ENCODE measurements around the gene TLX2.
A peak's percentile ranks its signal among the peaks of the same experiment; 100 is the strongest.
"Not testable (repeated sequence)": the region's sequence is repeated elsewhere in the genome, so short reads cannot be mapped to it uniquely, and the experiment has no call there.

The TLX2 gene

DNA sequence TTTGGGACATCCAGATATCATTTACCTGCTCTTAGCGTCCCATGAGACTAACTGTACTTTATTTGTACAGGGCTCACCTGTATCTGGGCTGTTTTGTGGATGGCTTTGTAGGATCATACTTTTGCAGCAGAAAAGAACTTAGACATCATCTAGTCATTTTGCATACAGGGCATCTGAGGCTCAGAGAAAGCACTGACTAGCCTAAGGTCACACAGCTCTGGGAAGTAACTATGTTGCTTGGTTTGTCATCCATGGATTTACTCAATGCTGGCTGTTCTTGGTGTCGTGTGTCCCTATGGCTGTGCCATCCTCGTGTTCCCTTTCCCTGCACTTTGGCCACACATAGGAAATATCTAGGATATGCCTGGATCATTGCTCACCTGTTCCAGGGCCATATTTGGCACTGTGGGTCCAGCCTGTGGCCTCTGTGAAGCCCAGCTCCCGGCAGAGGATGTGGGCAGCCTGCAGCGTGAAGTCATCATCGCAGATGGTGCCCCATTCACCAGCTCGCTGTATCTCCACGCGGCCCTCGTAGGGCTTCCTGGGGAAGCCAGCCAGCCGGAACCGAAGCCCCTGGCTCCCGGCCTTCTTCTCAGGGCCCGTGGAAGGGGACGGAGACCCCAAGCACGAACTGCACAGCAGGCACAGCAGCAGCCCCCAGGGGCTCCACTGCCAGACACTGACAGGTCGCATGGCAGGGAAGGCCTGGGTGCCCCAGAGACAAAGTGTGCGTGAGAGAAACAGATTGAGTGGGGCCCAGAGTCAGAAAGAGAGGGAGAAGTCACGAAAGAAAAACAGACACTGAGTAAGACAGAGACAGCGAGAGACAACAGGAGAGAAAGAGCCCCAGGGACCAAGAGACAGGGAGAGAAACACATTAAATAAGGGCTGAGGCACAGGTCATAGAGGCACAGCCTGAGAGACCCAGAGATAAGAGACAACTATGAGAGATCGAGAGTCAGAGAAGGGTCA lies 38.0 kb downstream of the TLX2 start:
- Mint-ChIP-seq H3K4me1 (peaks cover 29% of the 10 kb centered on the region), H3K27ac (peak overlapping the region in 1 of 2 donors; percentile 10)

DNA sequence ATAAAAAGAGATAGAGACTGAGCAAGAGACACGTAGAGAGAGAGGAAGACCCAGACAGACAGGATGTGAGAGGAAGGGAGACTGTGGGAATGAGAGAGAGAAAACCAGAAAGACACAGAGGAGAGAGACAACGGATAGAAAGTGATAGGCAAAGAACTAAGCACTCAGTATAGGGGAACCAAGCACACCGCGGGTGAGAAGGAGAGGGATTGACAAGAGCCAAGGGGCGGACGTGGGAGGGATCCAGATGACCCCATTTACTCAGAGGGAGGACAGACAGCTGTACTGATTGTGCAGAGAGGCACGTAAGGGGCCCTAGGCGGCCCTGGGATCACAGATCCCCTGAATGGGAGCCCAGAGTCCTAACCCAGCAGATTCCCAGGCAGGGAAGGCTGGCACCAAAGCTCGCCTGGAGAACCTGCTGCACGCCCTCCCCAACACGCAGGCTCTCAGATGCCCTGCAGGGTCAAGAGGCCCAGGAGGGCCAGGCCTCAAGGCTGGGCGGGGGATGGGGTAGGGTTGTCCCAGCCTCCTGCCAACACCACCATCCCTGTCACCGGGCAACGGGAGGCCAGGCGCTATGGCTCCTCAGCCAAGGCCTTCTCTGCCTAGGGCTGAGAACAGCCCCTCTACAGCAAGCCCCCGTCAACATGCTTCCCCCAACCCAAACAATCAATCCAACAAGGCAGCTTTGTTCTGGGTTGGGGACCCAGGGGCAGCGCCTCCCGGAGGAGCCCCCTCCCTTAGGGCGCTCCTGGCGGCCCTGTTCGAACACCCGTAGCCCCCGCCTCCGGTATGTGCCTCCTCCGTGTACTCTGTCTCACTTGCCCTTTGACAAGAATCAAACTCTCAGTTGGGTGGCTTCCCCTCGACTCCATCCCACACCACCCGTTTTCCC lies 38.9 kb downstream of the TLX2 start:
- Mint-ChIP-seq H3K27ac (peak overlapping the region in 1 of 2 donors; percentile 56), H3K4me3 (peak overlapping the region; percentile 31 to 58), H3K27me3 (peaks cover 44% of the 10 kb centered on the region), H3K9me3 (no peaks in the 10 kb centered on the region), H3K4me1 (peaks cover 29% of the 10 kb centered on the region)
- ATAC-seq = peak; percentile 19
- peak in 1 of 2 donors; percentile 36 for DNase-seq

More for the DNA sequence above, 38.0 kb downstream of the TLX2 start:
- no peak for ATAC-seq
- Mint-ChIP-seq H3K4me3 (peak overlapping the region in 1 of 2 donors; percentile 1), H3K27me3 (peaks cover 53% of the 10 kb centered on the region), H3K9me3 (no peaks in the 10 kb centered on the region)
- DNase-seq = no peak

DNA sequence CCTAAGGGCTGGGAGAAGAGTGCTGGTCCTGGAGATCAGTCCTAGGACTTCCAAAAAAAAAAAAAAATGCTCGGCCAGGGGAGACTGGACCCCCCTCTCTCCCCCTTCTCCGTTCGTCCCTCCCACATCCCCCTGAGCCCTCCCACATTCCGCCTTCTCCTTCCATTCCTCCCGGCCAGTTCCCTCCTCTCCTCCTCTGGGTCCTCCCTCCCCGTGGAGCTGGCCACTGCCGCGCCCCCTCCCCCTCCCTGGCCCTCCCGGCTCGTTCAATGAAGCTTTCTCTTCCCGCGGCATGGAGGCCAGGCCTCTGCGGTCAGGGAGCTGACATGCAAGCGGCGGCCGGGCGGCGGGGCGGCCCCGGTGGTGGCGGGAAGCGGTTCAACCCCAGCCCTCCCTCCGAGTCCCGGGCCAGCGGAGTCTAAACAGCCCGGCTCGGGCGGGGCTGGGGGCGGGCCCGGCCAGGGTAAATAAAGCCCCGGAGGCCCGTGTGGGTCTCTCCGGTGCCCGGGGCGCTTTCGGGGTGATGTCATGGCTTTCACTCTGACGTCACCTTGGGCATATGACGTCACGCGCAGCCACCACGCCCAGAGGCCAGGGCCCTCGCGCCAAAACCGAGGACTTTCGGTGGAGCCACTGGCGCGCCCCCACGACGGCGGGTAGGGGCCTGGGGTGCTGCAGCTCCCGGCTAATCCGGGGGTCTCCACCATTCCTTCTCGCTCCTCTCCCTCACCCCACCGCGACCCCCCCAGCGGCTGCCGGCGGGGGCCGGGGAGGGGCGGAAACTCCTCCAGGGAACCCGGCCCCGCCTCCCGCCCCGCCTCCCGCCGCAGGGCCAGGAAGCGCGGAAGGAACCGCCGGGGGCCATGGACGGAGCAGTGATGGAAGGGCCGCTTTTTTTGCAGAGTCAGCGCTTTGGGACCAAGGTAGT lies 39.9 kb downstream of the TLX2 start, which contains the start of the genes DOK1 and LOXL3:
Gene DOK1, plus strand, starts transcription at position 829 of the 928 bp plus-strand sequence. Its CDS starts 35 bp downstream, at position 864.
Gene LOXL3, minus strand, starts transcription at position 51 of the 928 bp plus-strand sequence. CDS start 1,308 bp downstream, outside the sequence.
- peaks cover 39% of the 10 kb centered on the region for H3K27me3 Mint-ChIP-seq
- H3K4me3 Mint-ChIP-seq = peak within 1 kb of the TSS; percentile 88 to 89
- ATAC-seq (peak; percentile 75), DNase-seq (peak; percentile 86 to 91)
- no peaks in the 10 kb centered on the region for H3K9me3 Mint-ChIP-seq
- peak within 1 kb of the TSS; percentile 84 to 95 for H3K27ac Mint-ChIP-seq
- H3K4me1 Mint-ChIP-seq = peaks cover 29% of the 10 kb centered on the region

DNA sequence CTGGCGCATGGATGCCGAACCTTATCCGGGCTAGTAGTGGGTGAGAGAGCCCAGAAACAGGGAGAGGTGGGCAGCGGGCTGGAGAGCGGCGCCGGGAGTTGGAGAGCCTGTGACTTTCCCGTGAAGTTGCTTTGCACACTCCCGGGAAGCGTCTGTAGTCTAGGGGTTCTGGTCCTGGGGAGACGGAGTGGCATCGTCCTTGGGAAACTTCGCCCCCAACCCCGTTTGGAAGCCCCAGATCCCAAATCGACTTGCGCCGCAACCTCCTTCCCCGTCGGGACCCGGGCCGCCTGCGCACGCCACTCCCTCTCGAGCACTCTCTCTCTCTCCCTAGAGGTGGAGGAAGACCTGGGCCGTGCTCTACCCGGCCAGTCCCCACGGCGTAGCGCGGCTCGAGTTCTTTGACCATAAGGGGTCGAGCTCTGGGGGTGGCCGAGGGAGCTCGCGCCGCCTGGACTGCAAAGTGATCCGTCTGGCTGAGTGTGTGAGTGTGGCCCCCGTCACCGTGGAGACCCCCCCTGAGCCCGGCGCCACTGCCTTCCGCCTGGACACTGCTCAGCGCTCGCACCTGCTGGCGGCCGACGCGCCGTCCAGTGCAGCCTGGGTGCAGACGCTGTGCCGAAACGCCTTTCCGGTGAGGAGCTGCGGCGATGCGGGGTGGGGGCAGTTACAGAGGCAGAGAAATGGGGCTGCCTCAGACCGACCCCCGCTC lies 40.7 kb downstream of the TLX2 start:
- peak; percentile 55 for ATAC-seq
- Mint-ChIP-seq H3K4me1 (peaks cover 23% of the 10 kb centered on the region), H3K27ac (peak overlapping the region; percentile 84 to 95), H3K27me3 (peaks cover 34% of the 10 kb centered on the region), H3K4me3 (peak overlapping the region; percentile 88 to 89), H3K9me3 (no peaks in the 10 kb centered on the region)
- DNase-seq = peak; percentile 39 to 40

DNA sequence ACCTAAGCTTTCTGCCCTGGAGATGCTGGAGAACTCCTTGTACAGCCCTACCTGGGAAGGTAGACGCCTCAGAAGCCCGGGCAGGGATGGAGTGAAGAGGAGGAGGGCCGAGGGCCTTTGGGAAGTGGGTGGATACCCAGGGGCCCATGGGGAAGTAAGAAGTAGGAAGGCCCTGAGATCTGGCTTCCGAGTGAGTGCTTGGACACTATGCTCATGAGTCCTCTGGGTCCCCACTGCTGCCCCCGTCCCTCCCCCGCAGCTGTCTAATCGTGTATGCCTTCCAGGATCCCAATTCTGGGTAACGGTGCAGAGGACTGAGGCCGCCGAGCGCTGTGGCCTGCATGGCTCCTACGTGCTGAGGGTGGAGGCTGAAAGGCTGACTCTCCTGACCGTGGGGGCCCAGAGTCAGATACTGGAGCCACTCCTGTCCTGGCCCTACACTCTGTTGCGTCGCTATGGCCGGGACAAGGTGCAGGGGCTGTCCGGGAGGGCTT lies 41.4 kb downstream of the TLX2 start:
- peak overlapping the region; percentile 88 to 89 for H3K4me3 Mint-ChIP-seq
- H3K27ac Mint-ChIP-seq = peak overlapping the region in 1 of 2 donors; percentile 95
- no peaks in the 10 kb centered on the region for H3K9me3 Mint-ChIP-seq
- no peak for DNase-seq
- H3K27me3 Mint-ChIP-seq = peaks cover 34% of the 10 kb centered on the region
- H3K4me1 Mint-ChIP-seq = peaks cover 27% of the 10 kb centered on the region
- no peak for ATAC-seq

DNA sequence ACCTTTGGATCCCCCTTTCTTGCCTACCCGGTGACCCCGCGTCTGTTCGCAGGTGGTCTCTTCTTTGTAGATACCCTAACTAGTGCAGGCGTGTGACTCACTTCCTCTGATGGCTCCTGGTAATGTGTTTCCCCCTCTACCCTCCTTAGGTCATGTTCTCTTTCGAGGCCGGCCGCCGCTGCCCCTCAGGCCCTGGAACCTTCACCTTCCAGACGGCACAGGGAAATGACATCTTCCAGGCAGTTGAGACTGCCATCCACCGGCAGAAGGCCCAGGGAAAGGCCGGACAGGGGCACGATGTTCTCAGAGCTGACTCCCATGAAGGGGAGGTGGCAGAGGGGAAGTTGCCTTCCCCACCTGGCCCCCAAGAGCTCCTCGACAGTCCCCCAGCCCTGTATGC lies 41.9 kb downstream of the TLX2 start:
- ATAC-seq (no peak), DNase-seq (no peak)
- H3K4me1 Mint-ChIP-seq = peaks cover 28% of the 10 kb centered on the region
- H3K27ac Mint-ChIP-seq = no peak overlapping the region
- H3K4me3 Mint-ChIP-seq = peak overlapping the region; percentile 88 to 89
- H3K9me3 Mint-ChIP-seq = no peaks in the 10 kb centered on the region
- H3K27me3 Mint-ChIP-seq = peaks cover 34% of the 10 kb centered on the region

DNA sequence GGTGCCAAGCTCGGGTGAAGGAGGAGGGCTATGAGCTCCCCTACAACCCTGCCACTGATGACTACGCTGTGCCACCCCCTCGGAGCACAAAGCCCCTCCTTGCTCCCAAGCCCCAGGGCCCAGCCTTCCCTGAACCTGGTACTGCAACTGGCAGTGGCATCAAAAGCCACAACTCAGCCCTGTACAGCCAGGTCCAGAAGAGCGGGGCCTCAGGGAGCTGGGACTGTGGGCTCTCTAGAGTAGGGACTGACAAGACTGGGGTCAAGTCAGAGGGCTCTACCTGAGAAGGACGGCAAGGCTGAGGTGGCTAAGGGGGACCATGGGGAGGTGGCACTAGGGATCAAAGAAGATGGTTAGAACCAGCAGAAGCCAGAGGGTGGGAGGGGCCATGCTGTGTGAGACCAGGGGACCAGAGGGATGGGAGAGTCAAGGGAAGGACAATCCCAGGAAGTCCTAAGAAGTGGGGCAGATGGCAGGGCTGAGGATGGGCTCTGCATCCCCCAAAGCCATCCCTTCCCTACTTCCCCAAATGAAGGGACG lies 42.7 kb downstream of the TLX2 start:
- peaks cover 34% of the 10 kb centered on the region for H3K27me3 Mint-ChIP-seq
- no peak overlapping the region for H3K27ac Mint-ChIP-seq
- H3K9me3 Mint-ChIP-seq = no peaks in the 10 kb centered on the region
- peaks cover 28% of the 10 kb centered on the region for H3K4me1 Mint-ChIP-seq
- DNase-seq (no peak), ATAC-seq (no peak)
- no peak overlapping the region for H3K4me3 Mint-ChIP-seq

DNA sequence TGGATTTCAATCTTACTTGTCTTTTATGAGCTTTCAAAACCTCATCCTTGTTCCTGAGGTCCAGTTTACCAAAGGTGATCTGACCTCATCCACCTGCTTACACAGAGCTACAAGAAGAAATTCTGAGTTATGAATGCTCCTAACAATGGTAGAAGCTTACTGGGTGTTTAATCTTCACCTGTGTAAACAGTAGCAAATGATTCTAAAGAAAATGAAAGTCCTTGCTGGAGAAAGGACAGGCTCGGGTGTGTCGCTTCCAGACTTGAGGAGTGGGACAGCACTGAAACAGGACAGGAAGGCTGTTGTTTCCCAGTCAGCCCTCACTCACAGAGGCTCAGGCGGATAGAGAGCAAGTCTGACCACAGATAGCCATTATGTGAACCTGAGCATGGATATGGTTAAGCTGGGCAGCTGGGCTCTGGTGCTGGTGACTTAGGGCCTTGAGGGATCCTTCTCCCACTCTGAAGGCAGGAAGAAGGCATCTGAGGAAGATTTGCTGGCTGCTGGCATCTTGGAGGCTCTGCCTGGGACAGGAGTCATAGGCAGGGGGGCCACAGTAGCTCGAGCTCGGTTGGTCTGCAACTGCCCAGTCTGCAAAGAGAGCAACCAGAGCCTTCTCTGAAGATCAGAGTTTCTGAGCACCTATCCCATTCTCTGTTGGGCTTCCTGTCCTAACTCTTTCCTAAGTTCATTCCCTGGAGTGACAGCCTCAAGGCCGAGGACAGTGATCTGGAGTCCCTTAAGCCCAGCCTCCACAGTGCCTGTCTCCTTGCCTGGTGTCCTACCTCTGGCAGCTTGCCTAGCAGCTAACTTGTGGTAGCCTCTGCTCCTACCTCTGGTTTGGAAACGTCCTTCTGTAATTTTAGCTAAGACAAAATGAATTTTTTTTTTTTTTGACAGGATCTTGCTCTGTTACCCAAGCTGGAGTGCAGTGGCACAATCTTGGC lies 44.3 kb downstream of the TLX2 start:
- Mint-ChIP-seq H3K27ac (no peak overlapping the region), H3K27me3 (peaks cover 34% of the 10 kb centered on the region), H3K9me3 (no peaks in the 10 kb centered on the region), H3K4me1 (peaks cover 33% of the 10 kb centered on the region), H3K4me3 (no peak overlapping the region)
- no peak for DNase-seq
- no peak for ATAC-seq

DNA sequence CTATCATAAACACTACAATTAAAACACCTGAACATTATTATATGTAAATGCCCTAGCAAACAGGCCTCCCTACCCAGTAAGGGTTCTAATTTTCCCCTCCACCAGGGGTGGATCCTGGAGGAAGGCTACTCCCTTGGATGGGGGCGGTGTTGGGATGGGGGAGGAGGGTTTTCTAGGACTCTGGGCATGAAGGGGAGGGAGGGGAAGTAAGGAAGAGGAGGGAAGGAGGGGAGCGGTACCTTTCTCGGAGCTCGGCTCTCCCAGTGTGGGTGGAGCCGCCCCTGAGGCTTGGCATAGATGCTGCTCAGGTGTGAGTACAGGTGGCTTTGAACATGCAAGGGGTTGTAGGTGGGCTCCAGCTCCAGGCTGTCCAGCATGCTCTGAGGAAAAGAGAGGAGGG lies 45.7 kb downstream of the TLX2 start:
- peaks cover 42% of the 10 kb centered on the region for H3K27me3 Mint-ChIP-seq
- no peak for DNase-seq
- ATAC-seq = no peak
- no peak overlapping the region for H3K4me3 Mint-ChIP-seq
- no peaks in the 10 kb centered on the region for H3K9me3 Mint-ChIP-seq
- H3K27ac Mint-ChIP-seq = no peak overlapping the region
- peaks cover 30% of the 10 kb centered on the region for H3K4me1 Mint-ChIP-seq

DNA sequence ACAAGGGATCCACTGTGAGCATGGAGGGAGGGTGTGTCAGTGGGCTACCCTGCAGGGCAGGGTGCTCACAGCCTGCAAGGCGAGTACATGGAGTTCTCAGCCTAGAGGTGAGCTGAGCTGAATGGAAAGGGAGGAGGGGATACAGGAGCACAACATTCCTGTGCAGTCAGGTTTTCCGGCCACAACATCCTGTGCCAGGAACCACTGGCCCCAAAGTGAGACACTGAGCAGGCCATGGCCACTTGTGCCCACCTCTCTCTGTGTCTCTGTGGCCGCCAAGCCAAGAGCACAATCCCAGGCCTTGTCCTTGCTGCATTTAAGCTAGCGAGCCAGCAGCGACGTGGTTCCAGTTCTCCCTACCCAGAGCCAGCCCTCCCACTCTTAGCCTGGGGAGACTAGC lies 46.3 kb downstream of the TLX2 start:
- H3K4me3 Mint-ChIP-seq = no peak overlapping the region
- DNase-seq (no peak), ATAC-seq (peak; percentile 27)
- H3K27me3 Mint-ChIP-seq = peaks cover 42% of the 10 kb centered on the region
- H3K27ac Mint-ChIP-seq = peak overlapping the region; percentile 21 to 28
- no peaks in the 10 kb centered on the region for H3K9me3 Mint-ChIP-seq
- peaks cover 27% of the 10 kb centered on the region for H3K4me1 Mint-ChIP-seq

DNA sequence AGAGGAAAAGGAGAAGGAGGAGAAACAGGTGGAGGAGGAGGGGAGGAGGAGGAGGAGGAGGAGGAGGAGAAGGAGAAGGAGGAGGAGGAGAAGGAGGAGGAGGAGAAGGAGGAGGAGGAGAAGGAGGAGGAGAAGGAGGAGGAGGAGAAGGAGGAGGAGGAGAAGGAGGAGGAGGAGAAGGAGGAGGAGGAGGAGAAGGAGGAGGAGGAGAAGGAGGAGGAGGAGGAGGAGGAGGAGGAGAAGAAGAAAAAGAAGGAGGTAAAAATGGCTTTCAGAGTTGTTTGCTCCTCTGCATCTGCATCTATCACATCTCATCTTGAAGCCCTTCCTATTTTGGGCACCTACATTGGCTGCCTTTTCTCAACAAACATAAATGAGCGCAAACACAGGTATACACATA lies 46.8 kb downstream of the TLX2 start:
- H3K9me3 Mint-ChIP-seq, H3K27ac Mint-ChIP-seq, DNase-seq, ATAC-seq, H3K4me3 Mint-ChIP-seq: not testable (repeated sequence)
- H3K27me3 Mint-ChIP-seq = peaks cover 42% of the 10 kb centered on the region
- H3K4me1 Mint-ChIP-seq = peaks cover 27% of the 10 kb centered on the region

DNA sequence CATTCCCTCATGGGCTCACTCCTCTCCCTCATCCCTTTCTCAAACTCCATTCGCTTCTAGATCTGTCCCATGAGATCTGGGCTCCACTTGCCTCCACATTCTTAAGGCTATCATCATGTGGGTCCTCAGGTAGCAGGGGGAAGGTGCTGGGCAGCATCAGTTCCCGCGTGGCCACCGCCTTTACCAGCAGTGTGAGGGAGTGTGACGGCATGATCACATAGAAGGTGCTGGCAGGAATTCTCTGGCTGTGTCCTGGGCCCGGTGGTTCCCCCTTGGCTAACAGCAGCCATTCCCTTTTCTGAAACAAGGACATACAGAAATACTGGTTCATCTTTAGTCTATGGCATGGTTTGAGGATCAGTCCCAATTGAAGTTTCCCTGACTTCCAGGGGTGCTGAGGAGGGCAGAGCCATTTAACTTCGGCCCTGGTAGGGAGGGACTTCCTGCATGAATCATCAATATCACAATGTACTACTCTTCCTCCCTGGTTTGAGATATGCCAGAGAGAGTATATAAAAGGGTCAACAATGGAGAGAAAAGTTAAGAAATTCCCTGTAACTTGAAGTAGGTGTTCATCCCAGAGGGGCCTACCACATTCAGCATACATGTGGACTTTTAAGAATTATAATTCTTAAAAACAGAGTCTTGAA lies 48.0 kb downstream of the TLX2 start:
- DNase-seq (no peak), ATAC-seq (no peak)
- Mint-ChIP-seq H3K27me3 (peaks cover 42% of the 10 kb centered on the region), H3K4me3 (no peak overlapping the region), H3K4me1 (peaks cover 31% of the 10 kb centered on the region), H3K9me3 (no peaks in the 10 kb centered on the region), H3K27ac (peak overlapping the region in 1 of 2 donors; percentile 56)
